Measurements from ENCODE around the gene RALGAPB.

GRCh38 chr20:38449046-38449445 lies 23.6 kb upstream of the RALGAPB start:
- TF ChIP-seq, protein P1, sequence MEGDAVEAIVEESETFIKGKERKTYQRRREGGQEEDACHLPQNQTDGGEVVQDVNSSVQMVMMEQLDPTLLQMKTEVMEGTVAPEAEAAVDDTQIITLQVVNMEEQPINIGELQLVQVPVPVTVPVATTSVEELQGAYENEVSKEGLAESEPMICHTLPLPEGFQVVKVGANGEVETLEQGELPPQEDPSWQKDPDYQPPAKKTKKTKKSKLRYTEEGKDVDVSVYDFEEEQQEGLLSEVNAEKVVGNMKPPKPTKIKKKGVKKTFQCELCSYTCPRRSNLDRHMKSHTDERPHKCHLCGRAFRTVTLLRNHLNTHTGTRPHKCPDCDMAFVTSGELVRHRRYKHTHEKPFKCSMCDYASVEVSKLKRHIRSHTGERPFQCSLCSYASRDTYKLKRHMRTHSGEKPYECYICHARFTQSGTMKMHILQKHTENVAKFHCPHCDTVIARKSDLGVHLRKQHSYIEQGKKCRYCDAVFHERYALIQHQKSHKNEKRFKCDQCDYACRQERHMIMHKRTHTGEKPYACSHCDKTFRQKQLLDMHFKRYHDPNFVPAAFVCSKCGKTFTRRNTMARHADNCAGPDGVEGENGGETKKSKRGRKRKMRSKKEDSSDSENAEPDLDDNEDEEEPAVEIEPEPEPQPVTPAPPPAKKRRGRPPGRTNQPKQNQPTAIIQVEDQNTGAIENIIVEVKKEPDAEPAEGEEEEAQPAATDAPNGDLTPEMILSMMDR (IDR thresholded peaks at IDR 0.05; ENCODE audit: insufficient read depth, low read length, poor library complexity, severe bottlenecking) = no peak
- TF ChIP-seq EZH2phosphoT487 (conservative IDR thresholded peaks at IDR 0.05; ENCODE audit: low read length) = no peak
